Adipose tissue (tissue), 3 donors: Measurements from ENCODE around the gene ANO2. TPM values are rescaled to one million over a fixed set of nuclear protein-coding genes. Genes with fewer than 3 reads are reported as not detected.

Source experiments
- H3K27ac ChIP-seq: one replicate; pipeline ENCODE4 v1.5.1; 2013; ENCODE audit warnings: low read depth, low read length
- WGBS, 3 donors: extraction: QIAGEN DNeasy Blood & Tissue Kit; methylation state at CpG; one replicate each; pipeline ENCODE4 v1.1.7; 2013; 5-methylcytosine and 5-hydroxymethylcytosine counted together
- polyA plus RNA-seq, 3 donors: library from polyadenylated mRNA; stranded (reverse); fragments of 200-250 nt; gene quantifications; one replicate each; pipeline ENCODE4 v1.2.3, GENCODE V29; 2013
- donor health status: healthy with polysubstance abuse.
- donor health status: Bipolar disorder and iron deficiency.
- donor health status: healthy.

Gene ANO2
- polyA plus RNA-seq, 3 donors = 1.0 to 11.7 (median 6.6) TPM

GRCh38 chr12:5803532-5803931, 141.5 kb downstream of the ANO2 start:
- no peak overlapping the region for H3K27ac ChIP-seq
- 53 to 82% (median 74%) methylated on average over 7 of the region's 7 CpGs for WGBS, 3 donors

- 67 to 80% (median 78%) methylated on average over 12 of the region's 12 CpGs for WGBS, 3 donors
- no peak overlapping the region for H3K27ac ChIP-seq
These were observed 146.6 kb downstream of the ANO2 start for GRCh38 chr12:5798242-5799015.

GRCh38 chr12:5797661-5798060, 147.4 kb downstream of the ANO2 start:
- 79 to 90% (median 89%) methylated on average over 9 of the region's 9 CpGs for WGBS, 3 donors
- H3K27ac ChIP-seq = no peak overlapping the region

GRCh38 chr12:5796959-5797225, 148.2 kb downstream of the ANO2 start:
- H3K27ac ChIP-seq = no peak overlapping the region
- WGBS, 3 donors = 80 to 84% (median 82%) methylated on average over 8 of the region's 8 CpGs

GRCh38 chr12:5796171-5796958, 148.7 kb downstream of the ANO2 start:
- 44 to 61% (median 58%) methylated on average over 14 of the region's 14 CpGs for WGBS, 3 donors
- no peak overlapping the region for H3K27ac ChIP-seq

- no peak overlapping the region for H3K27ac ChIP-seq
- 50 to 60% (median 53%) methylated on average over 4 of the region's 4 CpGs for WGBS, 3 donors
These were observed 150.9 kb downstream of the ANO2 start for GRCh38 chr12:5794156-5794555.

- no peak overlapping the region for H3K27ac ChIP-seq
- WGBS, 3 donors = 59 to 75% (median 65%) methylated on average over 5 of the region's 5 CpGs
These were observed 152.7 kb downstream of the ANO2 start for GRCh38 chr12:5792343-5792742.

GRCh38 chr12:5789469-5789968, 155.5 kb downstream of the ANO2 start:
- 73 to 77% (median 73%) methylated on average over 7 of the region's 7 CpGs for WGBS, 3 donors
- H3K27ac ChIP-seq = no peak overlapping the region

- no peak overlapping the region for H3K27ac ChIP-seq
- 82 to 95% (median 93%) methylated on average over 5 of the region's 5 CpGs for WGBS, 3 donors
These were observed 157.2 kb downstream of the ANO2 start for GRCh38 chr12:5787828-5788227.

- H3K27ac ChIP-seq = no peak overlapping the region
- WGBS, 3 donors = 83 to 94% (median 92%) methylated on average over 5 of the region's 5 CpGs
These were observed 159.5 kb downstream of the ANO2 start for GRCh38 chr12:5785601-5786000.

GRCh38 chr12:5784462-5785130, 160.5 kb downstream of the ANO2 start:
- no peak overlapping the region for H3K27ac ChIP-seq
- WGBS, 3 donors = 58 to 65% (median 63%) methylated on average over 3 of the region's 3 CpGs

- no peak overlapping the region for H3K27ac ChIP-seq
- 74 to 89% (median 86%) methylated on average over 4 of the region's 4 CpGs for WGBS, 3 donors
These were observed 161.7 kb downstream of the ANO2 start for GRCh38 chr12:5783289-5783920.

- H3K27ac ChIP-seq = no peak overlapping the region
- WGBS, 3 donors = 33 to 53% (median 36%) methylated on average over 8 of the region's 8 CpGs
These were observed 164.5 kb downstream of the ANO2 start for GRCh38 chr12:5780536-5780935.

- WGBS, 3 donors = 69 to 78% (median 77%) methylated on average over 5 of the region's 5 CpGs
- H3K27ac ChIP-seq = no peak overlapping the region
These were observed 165.7 kb downstream of the ANO2 start for GRCh38 chr12:5779401-5779800.

- no peak overlapping the region for H3K27ac ChIP-seq
These were observed 166.2 kb downstream of the ANO2 start for GRCh38 chr12:5778821-5779220.

- H3K27ac ChIP-seq = no peak overlapping the region
- 69 to 71% (median 70%) methylated on average over 3 of the region's 3 CpGs for WGBS, 3 donors
These were observed 167.6 kb downstream of the ANO2 start for GRCh38 chr12:5777451-5777850.

GRCh38 chr12:5776091-5776490, 169.0 kb downstream of the ANO2 start:
- WGBS, 3 donors = 44 to 97% (median 96%) methylated on average over 4 of the region's 4 CpGs
- no peak overlapping the region for H3K27ac ChIP-seq

- WGBS, 3 donors = 79 to 83% (median 79%) methylated on average over 3 of the region's 3 CpGs
- no peak overlapping the region for H3K27ac ChIP-seq
These were observed 171.5 kb downstream of the ANO2 start for GRCh38 chr12:5773550-5773949.

- WGBS, 3 donors = 55 to 78% (median 61%) methylated on average over 1 of the region's 1 CpG
- H3K27ac ChIP-seq = no peak overlapping the region
These were observed 173.3 kb downstream of the ANO2 start for GRCh38 chr12:5771756-5772155.
